CD14-positive monocyte (primary cell): Measurements from ENCODE around the gene LRRC61. TPM values are rescaled to one million over a fixed set of nuclear protein-coding genes. Genes with fewer than 3 reads are reported as not detected.

Experiments
- DNase-seq, 3 donors: peaks; one replicate each; pipeline ENCODE4 v3.0.0-alpha.2; 2011 to 2022
- H2AFZ ChIP-seq: 2 replicates; pipeline ENCODE4 v1.6.0; 2012; ENCODE audit warnings: mild to moderate bottlenecking, low read depth, low read length, inconsistent platforms; ENCODE audit not compliant: insufficient read depth, poor library complexity, severe bottlenecking
- H3K27ac ChIP-seq, 2 donors: 1 replicate in 1 of 2; 2 replicates in 1 of 2; pipeline ENCODE4 v1.5.1; 2012 to 2013; ENCODE audit warnings: low read length in 2 of 2, control low read depth in 1 of 2, inconsistent platforms in 1 of 2, low read depth in 1 of 2, mild to moderate bottlenecking in 1 of 2
- H3K27me3 ChIP-seq, 2 donors: one replicate each; pipeline versions ENCODE4 v1.6.0 to v1.6.1; 2011 to 2013; ENCODE audit warnings: low read length in 2 of 2; ENCODE audit not compliant: control insufficient read depth in 2 of 2, insufficient read depth in 2 of 2
- H3K36me3 ChIP-seq, 2 donors: replicated peaks in 1 of 2; 1 replicate in 1 of 2; 2 replicates in 1 of 2; pipeline versions ENCODE4 v1.5.1 to v1.6.1; 2012 to 2013; ENCODE audit warnings: low read length in 2 of 2, control low read depth in 1 of 2, inconsistent platforms in 1 of 2, mild to moderate bottlenecking in 1 of 2; ENCODE audit not compliant: insufficient read depth in 2 of 2, control insufficient read depth in 1 of 2
- H3K4me1 ChIP-seq, 2 donors: 1 replicate in 1 of 2; 2 replicates in 1 of 2; pipeline versions ENCODE4 v1.5.1 to v1.6.1; 2012 to 2013; ENCODE audit warnings: low read length in 2 of 2, control low read depth in 1 of 2, inconsistent platforms in 1 of 2, mild to moderate bottlenecking in 1 of 2, moderate library complexity in 1 of 2; ENCODE audit not compliant: insufficient read depth in 2 of 2, control insufficient read depth in 1 of 2
- H3K4me2 ChIP-seq: replicated peaks from 2 replicates; pipeline ENCODE3; 2012; ENCODE audit warnings: low read length, moderate library complexity, mild to moderate bottlenecking; ENCODE audit not compliant: poor library complexity, severe bottlenecking; ENCODE audit errors: extremely low read depth
- H3K4me3 ChIP-seq, 3 experiments: fragments of 200-600 bp in 1 of 3; sonication (generic) in 1 of 3; replicated peaks in 1 of 3; 1 replicate in 2 of 3; 2 replicates in 1 of 3; pipeline ENCODE4 v1.5.1; 2011 to 2013; ENCODE audit warnings: low read length in 3 of 3, mild to moderate bottlenecking in 3 of 3, control low read depth in 2 of 3, low read depth in 2 of 3, inconsistent platforms in 1 of 3, moderate library complexity in 1 of 3
- H3K79me2 ChIP-seq: 2 replicates; pipeline ENCODE4 v1.6.0; 2012; ENCODE audit warnings: mild to moderate bottlenecking, control low read depth, inconsistent platforms, low read length, moderate library complexity; ENCODE audit not compliant: insufficient read depth
- H3K9ac ChIP-seq: 2 replicates; pipeline ENCODE4 v1.6.0; 2017; ENCODE audit warnings: low read length, mild to moderate bottlenecking; ENCODE audit not compliant: insufficient read depth, poor library complexity, severe bottlenecking
- H3K9me3 ChIP-seq, 2 donors: replicated peaks in 1 of 2; 1 replicate in 1 of 2; 2 replicates in 1 of 2; pipeline versions ENCODE4 v1.5.1 to v1.6.1; 2012 to 2013; ENCODE audit warnings: low read length in 2 of 2, control low read depth in 1 of 2; ENCODE audit not compliant: control insufficient read depth in 1 of 2, insufficient read depth in 1 of 2
- H4K20me1 ChIP-seq: 2 replicates; pipeline ENCODE4 v1.6.0; 2012; ENCODE audit warnings: mild to moderate bottlenecking, low read length, control low read depth, moderate library complexity; ENCODE audit not compliant: insufficient read depth
- H3K27ac Mint-ChIP-seq, 7 donors: one replicate each; pipeline ENCODE4 v1.8.0; 2020; ENCODE audit warnings: mild to moderate bottlenecking in 7 of 7, mixed read lengths in 7 of 7, moderate library complexity in 6 of 7, inconsistent platforms in 2 of 7
- H3K27me3 Mint-ChIP-seq, 3 donors: one replicate each; pipeline ENCODE4 v1.8.0; 2021 to 2022; ENCODE audit warnings: low read depth in 3 of 3, mild to moderate bottlenecking in 3 of 3, mixed read lengths in 3 of 3, moderate library complexity in 3 of 3, inconsistent platforms in 1 of 3
- H3K36me3 Mint-ChIP-seq, 2 donors: one replicate each; pipeline ENCODE4 v1.8.0; 2020; ENCODE audit warnings: mixed read lengths in 2 of 2, inconsistent platforms in 1 of 2, mild to moderate bottlenecking in 1 of 2
- H3K4me1 Mint-ChIP-seq: one replicate; pipeline ENCODE4 v1.8.0; 2020; ENCODE audit warnings: mild to moderate bottlenecking, mixed read lengths
- H3K4me3 Mint-ChIP-seq, 2 donors: one replicate each; pipeline ENCODE4 v1.8.0; 2020; ENCODE audit warnings: mild to moderate bottlenecking in 2 of 2, mixed read lengths in 2 of 2, moderate library complexity in 1 of 2
- H3K9me3 Mint-ChIP-seq, 7 donors: one replicate each; pipeline ENCODE4 v1.8.0; 2020 to 2022; ENCODE audit warnings: mixed read lengths in 7 of 7, mild to moderate bottlenecking in 6 of 7, moderate library complexity in 6 of 7, inconsistent platforms in 2 of 7
- WGBS: methylation state at CpG from one replicate; pipeline ENCODE4 v1.1.5; 2013; ENCODE audit warnings: missing lambda C conversion rate; ENCODE audit not compliant: insufficient coverage; 5-methylcytosine and 5-hydroxymethylcytosine counted together
- intact Hi-C, 2 donors: fragments of 100-400 bp; cut with micrococcal nuclease; formaldehyde crosslinking; loops; one replicate each; pipeline versions ENCODE4 v1.15.0 to v1.15.1; 2023
- polyA plus RNA-seq, 3 donors: library from polyadenylated mRNA; depleted of rRNA in 1 of 3; unstranded in 2 of 3; stranded (reverse) in 1 of 3; fragments of 300-500 nt in 2 of 3; fragments of >200 nt in 1 of 3; fragmentation: Illumina TruSeq in 2 of 3; gene quantifications; 1 replicate in 2 of 3; 2 replicates in 1 of 3; pipeline ENCODE4 v1.2.3, GENCODE V29; 2012 to 2021
- TF ChIP-seq, protein P1 (sequence below): fragments of 200-600 bp; IDR thresholded peaks from one replicate; pipeline ENCODE4 v1.8.0; 2022; ENCODE audit warnings: antibody characterized with exemption, mild to moderate bottlenecking

LRRC61 gene
- polyA plus RNA-seq, 3 donors = 1.4 to 8.6 (median 5.7) TPM

DNA sequence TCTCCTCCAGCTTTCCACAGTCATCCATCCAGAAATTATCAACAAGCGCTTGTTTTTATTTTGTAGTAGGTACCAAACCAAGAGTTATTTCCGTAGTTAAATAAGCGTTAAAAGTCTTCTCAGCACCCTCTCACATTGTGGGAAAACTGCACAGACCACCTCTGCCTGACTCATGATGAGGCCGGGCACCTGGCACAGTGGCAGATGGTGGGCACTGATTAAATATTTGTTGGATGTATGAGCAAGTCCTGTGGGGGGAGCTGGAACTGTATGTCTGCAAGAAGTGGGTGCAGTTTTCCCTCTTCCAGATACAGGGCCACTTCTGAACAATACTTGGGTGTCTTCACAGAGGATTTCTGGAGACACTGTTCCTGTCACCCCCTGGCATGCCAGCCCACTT, 40.2 kb downstream of the LRRC61 start:
- H3K4me1 Mint-ChIP-seq = peaks cover 45% of the 10 kb centered on the region
- Histone ChIP-seq H3K36me3 (no peaks in the 10 kb centered on the region), H3K4me2 (no peak overlapping the region), H3K9ac (no peak overlapping the region), H4K20me1 (no peaks in the 10 kb centered on the region), H3K27me3 (no peaks in the 10 kb centered on the region), H3K79me2 (no peaks in the 10 kb centered on the region), H3K4me3 (no peak overlapping the region), H3K27ac (peak overlapping the region; percentile 26 to 76), H3K9me3 (no peaks in the 10 kb centered on the region), H2AFZ (no peak overlapping the region), H3K4me1 (peaks cover 49 to 52% of the 10 kb centered on the region in 2 donors)
- TF ChIP-seq, protein P1, sequence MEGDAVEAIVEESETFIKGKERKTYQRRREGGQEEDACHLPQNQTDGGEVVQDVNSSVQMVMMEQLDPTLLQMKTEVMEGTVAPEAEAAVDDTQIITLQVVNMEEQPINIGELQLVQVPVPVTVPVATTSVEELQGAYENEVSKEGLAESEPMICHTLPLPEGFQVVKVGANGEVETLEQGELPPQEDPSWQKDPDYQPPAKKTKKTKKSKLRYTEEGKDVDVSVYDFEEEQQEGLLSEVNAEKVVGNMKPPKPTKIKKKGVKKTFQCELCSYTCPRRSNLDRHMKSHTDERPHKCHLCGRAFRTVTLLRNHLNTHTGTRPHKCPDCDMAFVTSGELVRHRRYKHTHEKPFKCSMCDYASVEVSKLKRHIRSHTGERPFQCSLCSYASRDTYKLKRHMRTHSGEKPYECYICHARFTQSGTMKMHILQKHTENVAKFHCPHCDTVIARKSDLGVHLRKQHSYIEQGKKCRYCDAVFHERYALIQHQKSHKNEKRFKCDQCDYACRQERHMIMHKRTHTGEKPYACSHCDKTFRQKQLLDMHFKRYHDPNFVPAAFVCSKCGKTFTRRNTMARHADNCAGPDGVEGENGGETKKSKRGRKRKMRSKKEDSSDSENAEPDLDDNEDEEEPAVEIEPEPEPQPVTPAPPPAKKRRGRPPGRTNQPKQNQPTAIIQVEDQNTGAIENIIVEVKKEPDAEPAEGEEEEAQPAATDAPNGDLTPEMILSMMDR = no peak
- no peak for DNase-seq
- H3K27me3 Mint-ChIP-seq = peaks cover 0 to 3% (median 1%) of the 10 kb centered on the region in 3 donors
- H3K9me3 Mint-ChIP-seq = no peaks in the 10 kb centered on the region
- H3K4me3 Mint-ChIP-seq = no peak overlapping the region
- WGBS = no CpG with 5 or more reads among the region's 4 CpGs
- peak overlapping the region in 5 of 7 donors; percentile 50 to 96 (median 84) for H3K27ac Mint-ChIP-seq
- no peaks in the 10 kb centered on the region for H3K36me3 Mint-ChIP-seq
- intact Hi-C loops = loop anchor here in 1 of 2 donors (10.0 kb wide), 1 partner anchor 421 kb away; no protein-coding TSS in a partner anchor

DNA sequence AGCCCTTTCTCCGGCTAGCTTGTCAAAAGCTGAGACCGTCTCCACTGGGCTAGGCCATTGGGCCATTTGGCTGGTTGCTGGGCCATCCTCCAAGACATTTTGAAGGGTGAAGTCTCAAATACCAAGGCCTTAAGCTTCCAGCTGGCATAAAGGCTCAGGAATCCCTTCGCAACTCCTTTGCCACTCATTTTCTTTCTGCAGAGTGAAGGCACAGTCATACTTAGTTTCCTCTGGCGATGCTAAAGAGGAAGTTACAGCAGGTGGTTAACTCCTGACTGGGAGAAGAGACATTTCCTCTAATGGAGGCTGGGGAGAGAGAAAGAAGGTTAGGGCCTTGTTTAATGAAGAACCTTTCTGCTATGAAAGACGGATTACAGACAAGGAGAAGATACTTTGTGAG, 40.7 kb downstream of the LRRC61 start:
- H3K36me3 Mint-ChIP-seq = no peaks in the 10 kb centered on the region
- Histone ChIP-seq H4K20me1 (no peaks in the 10 kb centered on the region), H3K4me1 (peaks cover 49 to 56% of the 10 kb centered on the region in 2 donors), H3K27me3 (no peaks in the 10 kb centered on the region), H3K9me3 (no peaks in the 10 kb centered on the region), H3K4me2 (no peak overlapping the region), H2AFZ (no peak overlapping the region), H3K36me3 (no peaks in the 10 kb centered on the region), H3K79me2 (peaks cover 3% of the 10 kb centered on the region), H3K27ac (peak overlapping the region; percentile 32 to 76), H3K4me3 (no peak overlapping the region), H3K9ac (no peak overlapping the region)
- TF ChIP-seq, protein P1 = no peak
- peaks cover 45% of the 10 kb centered on the region for H3K4me1 Mint-ChIP-seq
- H3K9me3 Mint-ChIP-seq = no peaks in the 10 kb centered on the region
- no peak overlapping the region for H3K4me3 Mint-ChIP-seq
- H3K27me3 Mint-ChIP-seq = peaks cover 0 to 3% (median 1%) of the 10 kb centered on the region in 3 donors
- peak overlapping the region; percentile 78 to 96 (median 89) for H3K27ac Mint-ChIP-seq
- DNase-seq = peak; percentile 75 to 89 (median 88)
- 31% methylated on average over 2 of the region's 5 CpGs for WGBS
- intact Hi-C loops = loop anchor here in 1 of 2 donors (10.0 kb wide), 1 partner anchor 421 kb away; no protein-coding TSS in a partner anchor
